ENCODE data around the gene GNPTG.

GNPTG gene

GRCh38 chr16:1366060-1366711, 14.5 kb downstream of the GNPTG start:
- Histone ChIP-seq H2AFZ (no peak overlapping the region), H3K4me3 (ENCODE audit: low read depth, low read length) (no peak overlapping the region), H3K9me3 (ENCODE audit: control insufficient read depth, low read length) (no peaks in the 10 kb centered on the region), H3K4me2 (ENCODE audit: low read length) (no peak overlapping the region), H3K9ac (no peak overlapping the region), H3K36me3 (ENCODE audit: control insufficient read depth, insufficient read depth, low read length) (no peaks in the 10 kb centered on the region), H3K4me1 (no peaks in the 10 kb centered on the region), H3K79me2 (no peaks in the 10 kb centered on the region), H3K27ac (no peak overlapping the region), H3K27me3 (ENCODE audit: control insufficient read depth, insufficient read depth, low read length) (no peaks in the 10 kb centered on the region)
- TF ChIP-seq CTCF (IDR thresholded peaks at IDR 0.05) = no peak

- Histone ChIP-seq H3K9me3 (ENCODE audit: control insufficient read depth, low read length) (no peaks in the 10 kb centered on the region), H3K27ac (no peak overlapping the region), H2AFZ (no peak overlapping the region), H3K4me2 (ENCODE audit: low read length) (no peak overlapping the region), H3K36me3 (ENCODE audit: control insufficient read depth, insufficient read depth, low read length) (no peaks in the 10 kb centered on the region), H3K4me1 (no peaks in the 10 kb centered on the region), H3K27me3 (ENCODE audit: control insufficient read depth, insufficient read depth, low read length) (no peaks in the 10 kb centered on the region), H3K4me3 (ENCODE audit: low read depth, low read length) (no peak overlapping the region), H3K9ac (no peak overlapping the region), H3K79me2 (no peaks in the 10 kb centered on the region)
- TF ChIP-seq CTCF (IDR thresholded peaks at IDR 0.05) = no peak
Observed at GRCh38 chr16:1366712-1367299, 15.1 kb downstream of the GNPTG start.

- Histone ChIP-seq H3K36me3 (ENCODE audit: control insufficient read depth, insufficient read depth, low read length) (no peaks in the 10 kb centered on the region), H2AFZ (no peak overlapping the region), H3K79me2 (no peaks in the 10 kb centered on the region), H3K9ac (no peak overlapping the region), H3K4me3 (ENCODE audit: low read depth, low read length) (no peak overlapping the region), H3K27me3 (ENCODE audit: control insufficient read depth, insufficient read depth, low read length) (no peaks in the 10 kb centered on the region), H3K4me1 (no peaks in the 10 kb centered on the region), H3K9me3 (ENCODE audit: control insufficient read depth, low read length) (no peaks in the 10 kb centered on the region), H3K27ac (no peak overlapping the region), H3K4me2 (ENCODE audit: low read length) (no peak overlapping the region)
- TF ChIP-seq CTCF (IDR thresholded peaks at IDR 0.05) = no peak
Observed at GRCh38 chr16:1367486-1368174, 15.9 kb downstream of the GNPTG start.

GRCh38 chr16:1371054-1371978, 19.6 kb downstream of the GNPTG start:
- H3K79me2 ChIP-seq = no peaks in the 10 kb centered on the region
- no peaks in the 10 kb centered on the region for H3K9me3 ChIP-seq (ENCODE audit: control insufficient read depth, low read length)
- no peak overlapping the region for H3K4me3 ChIP-seq (ENCODE audit: low read depth, low read length)
- H3K27me3 ChIP-seq (ENCODE audit: control insufficient read depth, insufficient read depth, low read length) = no peaks in the 10 kb centered on the region
- no peak overlapping the region for H2AFZ ChIP-seq
- TF ChIP-seq CTCF (IDR thresholded peaks at IDR 0.05) = no peak
- H3K36me3 ChIP-seq (ENCODE audit: control insufficient read depth, insufficient read depth, low read length) = no peaks in the 10 kb centered on the region
- no peaks in the 10 kb centered on the region for H3K4me1 ChIP-seq
- H3K9ac ChIP-seq = no peak overlapping the region
- H3K4me2 ChIP-seq (ENCODE audit: low read length) = no peak overlapping the region
- no peak overlapping the region for H3K27ac ChIP-seq

All from parathyroid adenoma (tissue), 2 donors.